HG02798 (cell line): Measurements from ENCODE around the gene ANKRD13C.

Experiments
- ATAC-seq: cut with Tn5 transposase; IDR thresholded peaks from one replicate; pipeline ENCODE4 v1.9.1; 2021; ENCODE audit warnings: mild to moderate bottlenecking; ENCODE audit not compliant: unreplicated experiment, poor library complexity

Gene ANKRD13C

DNA sequence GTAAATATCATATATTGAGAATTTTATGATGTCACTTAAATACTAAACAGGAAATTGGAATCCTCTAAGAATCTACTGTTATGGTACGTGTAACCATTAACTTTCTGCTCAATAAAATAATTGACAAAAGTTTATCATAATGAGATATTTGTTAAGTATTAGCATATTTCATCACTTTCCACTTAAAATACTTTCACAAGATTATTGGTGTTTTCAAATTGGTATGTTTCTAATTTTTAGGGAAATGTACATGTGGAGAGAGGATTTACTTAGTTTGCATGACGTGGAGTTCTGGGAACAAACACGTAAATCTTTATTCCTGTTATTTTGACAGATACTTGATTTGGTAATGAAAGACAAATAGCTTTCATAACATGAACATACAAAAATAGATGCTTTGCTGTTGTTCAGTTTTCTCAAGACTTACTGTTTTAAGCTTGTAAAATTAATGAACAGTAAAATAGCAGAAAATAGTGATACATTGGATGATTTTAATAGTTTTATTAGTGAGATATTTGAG lies 131.7 kb downstream of the ANKRD13C start:
- ATAC-seq = no peak

DNA sequence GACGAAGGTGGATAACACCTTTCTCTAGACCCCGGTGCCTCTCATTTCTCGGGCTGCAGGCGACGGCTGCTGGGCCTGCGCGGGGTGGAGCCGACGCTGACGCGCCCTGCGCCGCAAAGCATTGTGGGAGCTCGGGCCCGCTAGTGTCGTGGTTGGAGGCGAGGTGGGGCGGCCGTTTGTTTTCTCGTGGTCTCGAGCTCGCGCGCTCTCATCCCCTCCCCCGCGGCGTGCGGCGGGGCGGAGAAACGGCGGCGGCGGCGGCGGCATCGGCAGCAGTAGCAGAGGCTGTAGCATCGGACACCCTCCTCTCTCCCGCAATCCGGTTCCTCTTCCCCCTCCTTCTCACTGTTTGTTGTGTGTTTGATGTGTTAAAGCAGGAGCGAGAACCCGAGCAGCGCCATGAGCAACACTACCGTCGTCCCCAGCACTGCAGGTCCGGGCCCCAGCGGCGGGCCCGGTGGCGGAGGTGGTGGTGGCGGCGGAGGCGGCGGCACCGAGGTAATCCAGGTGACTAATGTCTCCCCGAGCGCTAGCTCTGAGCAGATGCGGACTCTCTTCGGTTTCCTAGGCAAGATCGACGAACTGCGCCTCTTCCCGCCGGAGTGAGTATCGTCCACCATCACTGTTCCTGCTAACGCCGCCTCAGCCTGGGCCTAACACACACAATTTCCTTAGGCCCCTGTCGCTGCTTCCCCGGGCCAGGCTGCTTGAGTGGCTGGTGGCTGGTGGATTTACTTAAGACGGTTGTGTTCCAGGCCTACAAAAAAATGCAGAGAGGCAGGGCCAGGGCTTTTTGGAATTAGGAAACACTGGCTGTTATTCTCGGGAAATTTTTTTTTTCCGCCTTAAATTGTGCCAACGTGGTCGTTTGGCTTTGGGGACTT lies 133.0 kb downstream of the ANKRD13C start, which contains the start of gene SRSF11:
Gene SRSF11, plus strand, starts transcription at position 143 of the 884 bp plus-strand sequence. Its CDS starts 257 bp downstream, at position 400.
- ATAC-seq = peak; percentile 97

DNA sequence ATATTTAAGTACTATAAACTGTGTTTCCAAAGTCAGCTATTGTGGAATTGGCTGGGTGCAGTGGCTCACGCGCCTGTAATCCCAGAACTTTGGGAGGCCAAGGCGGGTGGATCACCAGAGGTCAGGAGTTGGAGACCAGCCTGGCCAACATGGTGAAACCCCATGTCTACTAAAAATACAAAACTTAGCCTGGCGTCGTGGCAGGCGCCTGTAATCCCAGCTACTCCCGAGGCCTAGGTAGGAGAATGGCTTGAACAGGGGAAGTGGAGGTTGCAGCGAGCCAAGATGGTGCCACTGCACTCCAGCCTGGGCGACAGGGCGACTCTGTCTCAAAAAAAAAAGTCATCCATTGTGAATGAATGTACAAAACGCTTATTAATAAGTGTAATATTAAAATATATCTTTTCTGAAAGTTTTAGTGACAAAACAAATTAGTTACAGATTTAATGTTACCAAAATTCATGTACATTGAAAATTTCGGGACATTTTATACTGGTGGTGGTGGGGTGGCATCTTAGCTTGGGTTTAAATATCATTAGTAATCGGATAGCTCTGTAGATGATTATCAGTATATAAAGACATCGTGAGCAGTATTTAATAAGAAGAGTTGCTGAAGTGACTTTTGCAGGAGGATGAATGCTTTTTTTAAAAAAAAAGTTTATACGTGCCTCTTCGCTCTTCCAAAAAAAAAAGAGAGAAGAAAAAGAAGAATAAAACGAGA lies 133.8 kb downstream of the ANKRD13C start:
- peak; percentile 9 for ATAC-seq

DNA sequence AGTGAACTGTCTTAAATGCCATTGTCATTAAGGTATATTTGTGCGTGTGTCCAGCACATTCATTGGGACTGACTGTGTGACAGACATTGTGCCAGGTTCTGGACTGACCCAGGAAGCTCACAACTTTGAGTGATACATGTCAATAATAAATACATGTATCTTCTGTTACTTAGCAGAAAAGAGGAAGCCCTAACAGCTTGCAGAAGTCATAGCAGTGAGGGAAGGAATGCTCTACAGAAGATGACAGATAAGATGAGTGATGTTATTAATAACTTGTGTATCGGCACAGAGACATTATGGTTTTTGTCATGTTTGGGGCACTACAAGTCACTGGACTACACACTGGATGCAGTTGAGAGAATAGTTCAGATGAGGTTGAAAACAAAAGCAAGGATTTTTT lies 134.5 kb downstream of the ANKRD13C start:
- no peak for ATAC-seq

DNA sequence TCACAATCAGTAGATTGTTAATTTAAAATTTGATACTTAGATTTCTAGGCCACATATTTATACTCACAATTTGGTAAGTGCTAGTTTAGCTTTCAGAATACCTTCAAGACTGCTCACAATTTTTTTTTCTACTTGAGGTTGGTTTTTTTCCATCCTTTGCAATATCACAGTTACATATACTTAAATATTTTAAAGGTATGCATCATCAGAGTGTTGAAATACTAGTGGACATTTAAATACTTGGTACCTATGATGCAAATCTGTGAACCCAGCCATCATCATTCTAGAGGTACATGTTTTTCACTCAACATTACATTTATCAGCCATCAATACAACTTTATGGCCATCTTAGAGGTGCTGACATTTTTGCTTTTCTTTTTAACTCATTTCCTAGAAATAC lies 143.0 kb downstream of the ANKRD13C start:
- ATAC-seq = no peak

DNA sequence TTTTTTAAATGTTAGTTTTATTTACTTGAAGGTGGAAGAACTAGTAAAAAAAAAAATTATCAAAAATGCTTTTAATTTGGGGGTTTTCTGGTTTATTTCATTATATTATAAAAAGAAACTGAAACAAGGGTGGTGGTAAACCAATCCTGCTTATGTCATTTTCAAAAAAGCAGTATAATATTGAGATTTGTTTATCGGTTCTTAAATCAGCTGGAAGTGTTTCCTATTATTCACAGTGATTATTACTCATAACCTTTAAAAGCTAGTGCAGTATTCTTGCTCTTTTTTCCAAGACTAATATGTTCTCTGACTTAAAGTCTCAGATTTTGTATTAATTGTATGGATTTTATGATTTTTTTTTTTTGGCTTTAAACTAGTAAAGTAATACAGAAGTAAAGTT lies 143.7 kb downstream of the ANKRD13C start:
- no peak for ATAC-seq
